ENCODE results near the gene COBL.

Gene COBL

DNA sequence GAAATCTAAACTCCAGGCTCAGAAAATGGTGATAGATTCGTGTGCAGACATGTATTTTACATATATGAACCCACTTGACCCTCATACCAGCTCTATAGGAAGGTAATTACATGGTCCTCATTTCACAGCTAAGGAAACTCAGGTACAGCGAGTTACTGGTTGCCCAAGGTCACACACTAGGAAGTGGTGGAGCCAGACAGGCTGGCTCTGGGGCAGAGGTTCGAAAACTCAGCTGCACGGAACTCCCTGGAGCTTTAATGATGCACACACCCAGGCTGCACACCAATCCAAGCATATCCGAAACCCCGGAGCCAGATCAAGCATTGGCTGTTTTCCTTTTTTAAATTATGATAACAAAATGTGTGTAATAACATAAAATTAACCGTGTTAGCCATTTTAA is 172.4 kb downstream of the COBL start:
- no peak overlapping the region for H3K4me3 ChIP-seq (replicated peaks; ENCODE audit: low read depth, low read length)
- no peak for DNase-seq (ENCODE audit: extremely low read depth, low read depth)
- TF ChIP-seq, protein P1, sequence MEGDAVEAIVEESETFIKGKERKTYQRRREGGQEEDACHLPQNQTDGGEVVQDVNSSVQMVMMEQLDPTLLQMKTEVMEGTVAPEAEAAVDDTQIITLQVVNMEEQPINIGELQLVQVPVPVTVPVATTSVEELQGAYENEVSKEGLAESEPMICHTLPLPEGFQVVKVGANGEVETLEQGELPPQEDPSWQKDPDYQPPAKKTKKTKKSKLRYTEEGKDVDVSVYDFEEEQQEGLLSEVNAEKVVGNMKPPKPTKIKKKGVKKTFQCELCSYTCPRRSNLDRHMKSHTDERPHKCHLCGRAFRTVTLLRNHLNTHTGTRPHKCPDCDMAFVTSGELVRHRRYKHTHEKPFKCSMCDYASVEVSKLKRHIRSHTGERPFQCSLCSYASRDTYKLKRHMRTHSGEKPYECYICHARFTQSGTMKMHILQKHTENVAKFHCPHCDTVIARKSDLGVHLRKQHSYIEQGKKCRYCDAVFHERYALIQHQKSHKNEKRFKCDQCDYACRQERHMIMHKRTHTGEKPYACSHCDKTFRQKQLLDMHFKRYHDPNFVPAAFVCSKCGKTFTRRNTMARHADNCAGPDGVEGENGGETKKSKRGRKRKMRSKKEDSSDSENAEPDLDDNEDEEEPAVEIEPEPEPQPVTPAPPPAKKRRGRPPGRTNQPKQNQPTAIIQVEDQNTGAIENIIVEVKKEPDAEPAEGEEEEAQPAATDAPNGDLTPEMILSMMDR (IDR thresholded peaks at IDR 0.05; ENCODE audit: low read depth, low read length, missing control alignments) = no peak

- TF ChIP-seq, protein P1 (IDR thresholded peaks at IDR 0.05; ENCODE audit: low read depth, low read length, missing control alignments) = no peak
- DNase-seq (ENCODE audit: extremely low read depth, low read depth) = no peak
- no peak overlapping the region for H3K4me3 ChIP-seq (replicated peaks; ENCODE audit: low read depth, low read length)
Observed at GRCh38 chr7:51142741-51143385, 173.7 kb downstream of the COBL start.

DNA sequence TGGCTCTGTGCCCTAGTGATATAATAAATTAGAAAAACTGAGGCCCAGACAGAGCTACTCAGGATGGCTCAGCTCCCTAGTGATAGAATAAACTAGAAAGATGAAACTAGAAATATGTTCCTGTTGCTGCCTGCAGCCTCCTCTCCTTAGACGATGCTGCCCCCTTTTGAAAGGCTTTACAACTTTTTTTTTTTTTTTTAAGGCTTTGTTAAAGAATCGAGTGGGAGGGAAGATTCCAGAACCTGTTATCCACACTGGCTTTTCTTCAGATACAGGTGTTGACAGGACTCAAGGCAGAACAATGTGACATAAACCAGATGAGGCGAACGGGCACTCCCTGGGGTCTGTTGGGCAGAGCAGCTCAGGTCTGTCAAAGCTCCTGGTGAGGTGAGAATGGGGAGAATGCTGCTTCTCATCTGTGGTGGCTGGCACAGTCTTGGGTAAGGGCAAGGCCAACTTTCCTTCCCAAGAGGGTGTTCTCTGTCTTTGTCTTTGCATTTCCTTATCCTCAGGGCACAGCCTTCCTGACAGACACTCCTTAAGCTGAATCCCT is 175.1 kb downstream of the COBL start:
- H3K4me3 ChIP-seq (replicated peaks; ENCODE audit: low read depth, low read length) = no peak overlapping the region
- TF ChIP-seq, protein P1 (IDR thresholded peaks at IDR 0.05; ENCODE audit: low read depth, low read length, missing control alignments) = peak; percentile 59
- no peak for DNase-seq (ENCODE audit: extremely low read depth, low read depth)

DNA sequence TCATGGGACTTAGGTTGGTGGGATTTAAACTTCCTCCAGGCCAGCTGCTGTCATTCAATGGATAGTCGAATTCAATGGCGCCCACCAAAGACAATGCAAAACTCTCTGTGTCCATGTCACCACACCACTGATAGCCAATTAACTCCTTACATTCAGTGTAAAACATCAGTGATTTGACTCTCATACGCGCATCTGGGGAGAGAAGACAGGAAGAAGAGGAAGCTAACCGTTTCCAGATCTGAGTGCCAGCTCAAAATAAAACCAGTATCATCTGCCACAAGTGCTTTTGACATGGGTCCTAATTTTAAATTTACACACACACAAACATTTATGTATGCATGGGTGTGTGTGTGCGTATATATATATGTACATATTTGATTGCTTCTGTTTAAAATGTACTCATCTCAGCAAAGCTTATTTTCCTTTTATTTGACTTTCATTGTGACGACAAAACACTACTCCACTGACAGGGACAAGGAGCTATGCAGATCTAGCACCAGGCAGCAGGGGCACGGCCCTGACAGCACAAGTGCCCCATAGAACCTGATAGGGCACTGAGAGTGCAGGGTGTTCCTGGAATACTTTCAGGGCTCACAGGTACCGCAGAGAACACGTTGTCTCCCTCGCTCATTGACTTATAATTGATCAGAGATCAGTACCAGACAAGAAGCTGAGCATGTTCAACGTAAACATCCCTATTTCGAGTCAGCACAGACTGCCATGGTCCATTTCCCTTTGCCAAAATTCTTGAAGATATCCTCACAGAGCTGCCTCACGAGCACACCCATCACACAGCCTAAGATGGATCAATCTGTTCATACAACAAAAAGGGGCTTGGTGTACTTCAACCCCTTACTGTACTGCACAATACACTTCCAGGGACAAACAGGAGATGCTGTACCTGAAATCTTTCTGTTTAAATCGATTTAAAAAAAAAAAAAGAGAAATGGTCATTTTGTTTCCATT is 176.1 kb downstream of the COBL start:
- H3K4me3 ChIP-seq (replicated peaks; ENCODE audit: low read depth, low read length) = no peak overlapping the region
- TF ChIP-seq, protein P1 (IDR thresholded peaks at IDR 0.05; ENCODE audit: low read depth, low read length, missing control alignments) = no peak
- DNase-seq (ENCODE audit: extremely low read depth, low read depth) = no peak

- no peak for DNase-seq (ENCODE audit: extremely low read depth, low read depth)
Observed at GRCh38 chr7:51139796-51140195, 176.8 kb downstream of the COBL start.

More at GRCh38 chr7:51139796-51140195, 176.8 kb downstream of the COBL start:
- no peak overlapping the region for H3K4me3 ChIP-seq (replicated peaks; ENCODE audit: low read depth, low read length)
- TF ChIP-seq, protein P1 (IDR thresholded peaks at IDR 0.05; ENCODE audit: low read depth, low read length, missing control alignments) = no peak

Measured in HFF-Myc (cell line).